Stimulated activated CD8-positive, alpha-beta memory T cell treated with anti-CD3 and anti-CD28 coated beads, Interleukin-4, amount 100 ng/mL, for 24 hours (primary cell): ENCODE measurements around the gene REEP1.
"Not testable (repeated sequence)": the region's sequence is repeated elsewhere in the genome, so short reads cannot be mapped to it uniquely, and the experiment has no call there.

Experiments used
- DNase-seq: peaks from one replicate; pipeline ENCODE4 v3.0.0-alpha.2; 2020; ENCODE audit warnings: low read depth

REEP1 gene

GRCh38 chr2:86224645-86225355, 112.6 kb downstream of the REEP1 start:
- DNase-seq = no peak

GRCh38 chr2:86223927-86224560, 113.4 kb downstream of the REEP1 start:
- DNase-seq = no peak

GRCh38 chr2:86223140-86223926, 114.1 kb downstream of the REEP1 start:
- DNase-seq = no peak

- peak; percentile 7 for DNase-seq
Measured at GRCh38 chr2:86221066-86221684, 116.3 kb downstream of the REEP1 start.

GRCh38 chr2:86219896-86220295, 117.5 kb downstream of the REEP1 start:
- no peak for DNase-seq

- DNase-seq = no peak
Measured at GRCh38 chr2:86218124-86218523, 119.3 kb downstream of the REEP1 start.

- no peak for DNase-seq
Measured at GRCh38 chr2:86216575-86217555, 120.6 kb downstream of the REEP1 start.

- DNase-seq = no peak
Measured at GRCh38 chr2:86214503-86214832, 123.0 kb downstream of the REEP1 start.

- DNase-seq = no peak
Measured at GRCh38 chr2:86213699-86214502, 123.5 kb downstream of the REEP1 start.

GRCh38 chr2:86213056-86213455, 124.4 kb downstream of the REEP1 start:
- DNase-seq = no peak

GRCh38 chr2:86211796-86212188, 125.6 kb downstream of the REEP1 start:
- DNase-seq = no peak

GRCh38 chr2:86211033-86211795, 126.2 kb downstream of the REEP1 start:
- no peak for DNase-seq

- DNase-seq = no peak
Measured at GRCh38 chr2:86204458-86204857, 133.0 kb downstream of the REEP1 start.

GRCh38 chr2:86203614-86204013, 133.8 kb downstream of the REEP1 start:
- DNase-seq = no peak

- DNase-seq = no peak
Measured at GRCh38 chr2:86202702-86203101, 134.7 kb downstream of the REEP1 start.

GRCh38 chr2:86202336-86202692, 135.1 kb downstream of the REEP1 start:
- DNase-seq = no peak

- no peak for DNase-seq
Measured at GRCh38 chr2:86201671-86202335, 135.6 kb downstream of the REEP1 start.

GRCh38 chr2:86200564-86200963, 136.9 kb downstream of the REEP1 start:
- DNase-seq = not testable (repeated sequence)

GRCh38 chr2:86199834-86200177, 137.6 kb downstream of the REEP1 start:
- DNase-seq = no peak
